ENCODE results near the gene PCSK9.

PCSK9 gene

GRCh38 chr1:55046871-55047270 is 7.5 kb downstream of the PCSK9 start:
- Histone ChIP-seq H3K4me3 (no peak overlapping the region), H3K4me1 (no peaks in the 10 kb centered on the region), H3K4me2 (no peak overlapping the region), H4K20me1 (no peaks in the 10 kb centered on the region; a peak in 1 of 22 replicates), H3K36me3 (no peaks in the 10 kb centered on the region), H3K9ac (no peak overlapping the region), H3K27ac (no peak overlapping the region), H3K27me3 (no peaks in the 10 kb centered on the region), H3K9me3 (replicated peaks in 1 of 11) (no peaks in the 10 kb centered on the region)
- no peak for TF ChIP-seq Cebpa-rat (IDR thresholded peaks at IDR 0.05)

GRCh38 chr1:55047611-55048010 is 8.3 kb downstream of the PCSK9 start:
- H3K27ac ChIP-seq = no peak overlapping the region
- no peaks in the 10 kb centered on the region for H3K36me3 ChIP-seq
- peaks cover 0 to 6% (median 0%) of the 10 kb centered on the region in 10 experiments; a peak in 1 of 20 replicates for H3K4me1 ChIP-seq

GRCh38 chr1:55048453-55049270 is 9.3 kb downstream of the PCSK9 start:
- Histone ChIP-seq H3K27ac (no peak overlapping the region), H3K9ac (no peak overlapping the region), H3K4me2 (no peak overlapping the region), H3K4me1 (peaks cover 0 to 8% (median 0%) of the 10 kb centered on the region in 10 experiments; a peak in 1 of 20 replicates), H4K20me1 (no peaks in the 10 kb centered on the region; a peak in 1 of 22 replicates), H3K9me3 (replicated peaks in 1 of 11) (no peaks in the 10 kb centered on the region), H3K36me3 (no peaks in the 10 kb centered on the region), H3K27me3 (no peaks in the 10 kb centered on the region), H3K4me3 (no peak overlapping the region)
- TF ChIP-seq Cebpa-rat (IDR thresholded peaks at IDR 0.05) = no peak

More at GRCh38 chr1:55047611-55048010, 8.3 kb downstream of the PCSK9 start:
- no peaks in the 10 kb centered on the region for H3K27me3 ChIP-seq
- no peak for TF ChIP-seq Cebpa-rat (IDR thresholded peaks at IDR 0.05)
- H4K20me1 ChIP-seq = no peaks in the 10 kb centered on the region; a peak in 1 of 22 replicates
- H3K9ac ChIP-seq = no peak overlapping the region
- no peak overlapping the region for H3K4me3 ChIP-seq
- H3K4me2 ChIP-seq = no peak overlapping the region
- H3K9me3 ChIP-seq (replicated peaks in 1 of 11) = no peaks in the 10 kb centered on the region

- TF ChIP-seq Cebpa-rat (IDR thresholded peaks at IDR 0.05) = no peak
- H3K9ac ChIP-seq = no peak overlapping the region
- H3K4me1 ChIP-seq = peaks cover 0 to 8% (median 0%) of the 10 kb centered on the region in 10 experiments; a peak in 1 of 20 replicates
- no peak overlapping the region for H3K4me3 ChIP-seq
- no peaks in the 10 kb centered on the region for H3K27me3 ChIP-seq
- H3K36me3 ChIP-seq = no peaks in the 10 kb centered on the region
- no peak overlapping the region for H3K27ac ChIP-seq
- H4K20me1 ChIP-seq = no peaks in the 10 kb centered on the region; a peak in 1 of 22 replicates
- H3K4me2 ChIP-seq = no peak overlapping the region
- no peaks in the 10 kb centered on the region for H3K9me3 ChIP-seq (replicated peaks in 1 of 11)
Observed at GRCh38 chr1:55049271-55049913, 10.0 kb downstream of the PCSK9 start.

- H3K36me3 ChIP-seq = no peaks in the 10 kb centered on the region
- H3K4me1 ChIP-seq = peaks cover 0 to 8% (median 0%) of the 10 kb centered on the region in 10 experiments; a peak in 1 of 20 replicates
Observed at GRCh38 chr1:55049914-55050278, 10.5 kb downstream of the PCSK9 start.

GRCh38 chr1:55050283-55050682 is 10.9 kb downstream of the PCSK9 start:
- no peaks in the 10 kb centered on the region for H3K36me3 ChIP-seq

More at GRCh38 chr1:55049914-55050278, 10.5 kb downstream of the PCSK9 start:
- H3K4me3 ChIP-seq = no peak overlapping the region
- H3K9ac ChIP-seq = no peak overlapping the region
- no peak overlapping the region for H3K27ac ChIP-seq
- H3K27me3 ChIP-seq = no peaks in the 10 kb centered on the region
- H4K20me1 ChIP-seq = no peaks in the 10 kb centered on the region; a peak in 1 of 22 replicates
- no peak overlapping the region for H3K4me2 ChIP-seq
- H3K9me3 ChIP-seq (replicated peaks in 1 of 11) = no peaks in the 10 kb centered on the region
- no peak for TF ChIP-seq Cebpa-rat (IDR thresholded peaks at IDR 0.05)

GRCh38 chr1:55051169-55051568 is 11.8 kb downstream of the PCSK9 start:
- H3K36me3 ChIP-seq = no peaks in the 10 kb centered on the region
- H3K4me3 ChIP-seq = no peak overlapping the region
- H3K4me1 ChIP-seq = peaks cover 0 to 8% (median 0%) of the 10 kb centered on the region in 10 experiments; a peak in 1 of 20 replicates
- H3K4me2 ChIP-seq = no peak overlapping the region
- H3K9ac ChIP-seq = no peak overlapping the region
- H3K9me3 ChIP-seq (replicated peaks in 1 of 11) = no peaks in the 10 kb centered on the region
- no peaks in the 10 kb centered on the region; a peak in 1 of 22 replicates for H4K20me1 ChIP-seq
- TF ChIP-seq Cebpa-rat (IDR thresholded peaks at IDR 0.05) = no peak
- no peaks in the 10 kb centered on the region for H3K27me3 ChIP-seq
- no peak overlapping the region for H3K27ac ChIP-seq

More at GRCh38 chr1:55050283-55050682, 10.9 kb downstream of the PCSK9 start:
- no peak overlapping the region for H3K9ac ChIP-seq
- no peak overlapping the region for H3K27ac ChIP-seq
- H3K4me2 ChIP-seq = no peak overlapping the region
- H4K20me1 ChIP-seq = no peaks in the 10 kb centered on the region; a peak in 1 of 22 replicates
- no peaks in the 10 kb centered on the region for H3K9me3 ChIP-seq (replicated peaks in 1 of 11)
- no peak overlapping the region for H3K4me3 ChIP-seq
- peaks cover 0 to 8% (median 0%) of the 10 kb centered on the region in 10 experiments; a peak in 1 of 20 replicates for H3K4me1 ChIP-seq
- no peak for TF ChIP-seq Cebpa-rat (IDR thresholded peaks at IDR 0.05)
- H3K27me3 ChIP-seq = no peaks in the 10 kb centered on the region

- Histone ChIP-seq H3K27me3 (no peaks in the 10 kb centered on the region), H3K4me3 (no peak overlapping the region), H3K4me1 (peaks cover 0 to 8% (median 0%) of the 10 kb centered on the region in 10 experiments; a peak in 1 of 20 replicates), H4K20me1 (no peaks in the 10 kb centered on the region; a peak in 1 of 22 replicates), H3K4me2 (no peak overlapping the region), H3K36me3 (no peaks in the 10 kb centered on the region), H3K27ac (no peak overlapping the region), H3K9ac (no peak overlapping the region), H3K9me3 (replicated peaks in 1 of 11) (no peaks in the 10 kb centered on the region)
- no peak for TF ChIP-seq Cebpa-rat (IDR thresholded peaks at IDR 0.05)
Observed at GRCh38 chr1:55051621-55052020, 12.3 kb downstream of the PCSK9 start.
